Dedifferentiated amniotic fluid mesenchymal stem cell (primary cell): ENCODE results near the gene MED14.

ENCODE experiments used
- DNase-seq: peaks from one replicate; pipeline ENCODE4 v3.0.0-alpha.2; 2016; ENCODE audit errors: extremely low spot score

MED14 gene

DNA sequence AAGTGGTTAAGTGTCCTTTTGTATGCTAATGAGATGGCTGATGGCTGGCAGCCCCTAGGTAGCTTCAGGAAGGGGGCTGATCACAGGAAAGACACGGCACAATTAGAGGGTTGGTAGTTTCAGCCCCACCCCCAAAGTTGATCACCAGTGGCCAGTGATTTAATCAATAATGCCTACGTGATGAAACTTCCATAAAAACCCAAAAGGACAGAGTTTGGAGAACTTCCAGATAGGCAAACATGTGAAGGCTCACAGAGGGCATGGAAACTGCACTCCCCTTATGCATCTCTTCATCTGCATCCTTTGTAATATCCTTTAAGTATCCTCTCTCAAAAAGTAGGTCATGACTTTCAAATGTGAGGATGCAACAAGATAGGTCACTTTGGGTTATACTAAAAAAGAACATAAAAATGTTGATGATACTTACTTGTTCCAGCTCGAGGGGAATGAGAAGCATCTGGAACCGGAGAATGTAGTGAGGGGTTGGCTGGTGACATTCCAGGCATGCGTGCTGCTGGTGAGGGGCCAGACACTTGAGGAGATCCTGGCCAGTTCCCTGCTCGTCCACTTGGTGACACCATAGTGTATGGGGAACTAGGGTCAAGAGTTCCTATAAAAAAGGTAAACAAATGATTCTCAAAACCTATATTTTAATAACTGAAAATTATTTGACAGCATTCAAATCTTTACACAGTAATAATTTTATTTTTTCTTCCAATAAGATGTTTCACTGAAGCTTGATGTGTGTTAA, 71.3 kb downstream of the MED14 start:
- DNase-seq = no peak

GRCh38 chrX:40663078-40663740, 72.1 kb downstream of the MED14 start:
- DNase-seq = no peak

- no peak for DNase-seq
Observed at GRCh38 chrX:40661489-40661888, 73.9 kb downstream of the MED14 start.

- DNase-seq = no peak
Observed at GRCh38 chrX:40660381-40660780, 75.0 kb downstream of the MED14 start.

GRCh38 chrX:40653535-40653934, 81.8 kb downstream of the MED14 start:
- no peak for DNase-seq

GRCh38 chrX:40652664-40653063, 82.7 kb downstream of the MED14 start:
- DNase-seq = no peak

- peak; percentile 70 for DNase-seq
Observed at GRCh38 chrX:40651620-40652223, 83.6 kb downstream of the MED14 start.

GRCh38 chrX:40647307-40648197, 87.8 kb downstream of the MED14 start, which contains the start of gene CXorf38:
Gene CXorf38 (minus strand): TSS chrX:40647561. CDS start chrX:40647520, 41 bp downstream.
- DNase-seq = peak; percentile 72

GRCh38 chrX:40646489-40647306, 88.6 kb downstream of the MED14 start:
- DNase-seq = no peak

DNA sequence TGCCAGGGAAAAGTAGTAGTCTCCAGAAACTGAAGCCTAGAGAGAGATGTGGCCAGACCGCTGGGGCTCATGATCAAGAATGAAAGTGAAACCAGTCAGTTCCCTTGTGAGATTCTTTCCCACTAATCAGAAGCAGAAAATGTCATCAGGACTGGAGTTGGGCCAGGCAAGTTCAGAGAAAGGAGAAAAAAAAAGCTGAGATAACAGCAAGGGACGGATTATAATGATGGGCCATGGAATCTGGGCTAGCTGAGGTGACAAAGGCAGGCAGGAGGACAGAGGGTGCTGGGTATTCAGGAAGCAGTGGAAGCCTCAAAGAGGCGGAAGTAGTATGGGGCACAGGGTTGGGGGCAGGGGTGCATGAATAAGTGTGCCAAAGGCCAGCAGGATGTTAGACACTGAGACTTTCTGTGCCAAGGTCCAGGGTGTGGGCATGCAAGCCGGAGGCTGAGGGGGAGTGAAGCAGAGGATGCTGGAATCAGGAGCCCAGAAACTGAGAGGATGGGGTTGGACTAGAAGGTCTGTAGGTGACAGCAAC, 90.5 kb downstream of the MED14 start:
- DNase-seq = peak; percentile 73

DNA sequence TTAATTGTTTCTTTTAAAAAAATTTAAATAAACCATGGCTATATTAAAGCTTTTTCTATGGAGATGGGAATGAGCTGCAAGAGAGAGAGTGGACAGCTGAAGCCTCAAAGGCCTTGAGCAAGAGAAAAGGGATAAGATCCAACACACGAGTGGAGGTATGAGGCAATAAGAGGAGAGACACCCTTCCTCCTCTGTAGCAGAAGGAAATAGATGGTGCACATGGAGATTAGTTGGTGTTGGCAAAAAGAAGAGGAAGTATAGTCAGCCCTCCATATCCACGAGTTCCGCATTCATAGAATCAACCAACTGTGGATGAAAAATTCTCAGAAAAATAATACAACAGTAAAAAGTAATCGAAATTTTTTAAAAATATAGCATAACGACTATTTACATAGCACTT, 91.2 kb downstream of the MED14 start:
- no peak for DNase-seq

DNA sequence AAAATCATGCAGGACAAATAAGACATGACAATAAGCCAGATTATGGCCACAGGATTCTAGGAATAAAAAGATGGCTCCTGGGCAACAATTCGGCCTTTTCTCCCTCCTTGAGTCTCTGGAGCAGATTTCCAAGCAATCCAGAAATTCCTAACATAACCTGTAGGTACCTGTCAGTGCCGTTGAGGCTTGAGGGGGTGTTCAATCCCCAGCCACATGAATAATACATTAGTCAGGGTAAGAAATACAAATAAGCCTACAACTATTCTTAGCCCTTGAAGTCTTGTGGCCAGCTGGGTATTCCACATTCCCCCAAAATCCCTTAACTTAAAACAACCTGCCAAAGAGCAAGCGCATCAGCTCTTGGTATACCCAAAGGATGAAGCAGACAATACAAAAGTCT, 97.7 kb downstream of the MED14 start:
- DNase-seq = no peak

- no peak for DNase-seq
Observed at GRCh38 chrX:40632199-40632598, 103.1 kb downstream of the MED14 start.

GRCh38 chrX:40628506-40628905, 106.8 kb downstream of the MED14 start:
- no peak for DNase-seq

- DNase-seq = no peak
Observed at GRCh38 chrX:40625294-40625693, 110.0 kb downstream of the MED14 start.

GRCh38 chrX:40623665-40624064, 111.7 kb downstream of the MED14 start:
- no peak for DNase-seq

DNA sequence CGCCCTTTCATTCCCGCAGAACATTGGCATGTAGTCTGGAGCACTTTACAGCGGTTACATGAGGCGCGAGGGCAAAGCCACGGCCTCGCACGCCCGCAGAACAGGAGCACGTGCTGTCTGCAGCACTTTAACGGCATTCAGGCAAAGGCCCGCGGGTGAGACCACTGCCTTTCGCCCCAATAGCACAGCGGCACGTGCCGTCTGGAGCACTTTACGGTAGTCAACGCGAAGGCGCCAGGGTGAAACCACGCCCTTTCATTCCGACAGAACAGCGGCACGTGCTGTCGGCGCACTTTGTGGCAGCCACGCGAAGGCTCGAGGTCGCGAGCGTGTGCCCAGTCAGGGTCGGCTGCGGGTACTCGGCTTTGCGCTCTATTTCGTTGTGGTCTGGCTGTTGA, 112.2 kb downstream of the MED14 start, which contains the start of gene MPC1L:
MPC1L (plus strand) TSS at position 290 of the 398 bp plus-strand sequence. CDS start 138 bp downstream, outside the sequence.
- no peak for DNase-seq

GRCh38 chrX:40622479-40623138, 112.7 kb downstream of the MED14 start:
- no peak for DNase-seq

DNA sequence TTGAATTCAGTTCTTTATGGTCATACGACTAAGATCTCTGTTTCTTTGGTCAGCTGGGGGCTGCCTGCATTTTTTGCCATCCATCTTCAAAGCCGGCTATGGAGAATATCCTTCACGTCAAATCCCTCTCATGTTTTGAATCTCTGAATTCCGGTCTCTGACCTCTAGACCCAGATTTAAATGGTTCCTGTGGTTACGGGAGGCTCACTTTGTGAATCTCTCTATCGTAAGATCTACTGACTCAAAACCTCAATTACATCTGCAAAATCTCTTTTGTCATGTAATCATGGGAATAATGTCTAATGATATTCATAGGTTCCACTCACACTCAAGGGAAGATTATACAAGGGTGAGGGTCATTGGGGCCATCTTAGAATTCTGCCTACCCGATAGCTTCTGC, 117.8 kb downstream of the MED14 start:
- no peak for DNase-seq

- no peak for DNase-seq
Observed at GRCh38 chrX:40615976-40616375, 119.4 kb downstream of the MED14 start.
